H9 (cell line): ENCODE results near the gene ENDOV. TPM values are rescaled to one million over a fixed set of nuclear protein-coding genes. Genes with fewer than 3 reads are reported as not detected.

ENCODE experiments used
- DNase-seq: peaks from one replicate; pipeline ENCODE4 v3.0.0-alpha.2; 2017
- H2AFZ ChIP-seq: one replicate; pipeline ENCODE4 v1.6.1; 2013; ENCODE audit warnings: mild to moderate bottlenecking, low read length, control low read depth, moderate library complexity
- H2AK5ac ChIP-seq: 2 replicates; pipeline ENCODE4 v1.6.1; 2013; ENCODE audit warnings: low read length, control low read depth, mixed read lengths; ENCODE audit not compliant: insufficient read length
- H2BK120ac ChIP-seq: one replicate; pipeline ENCODE4 v1.6.1; 2013; ENCODE audit warnings: low read depth, mild to moderate bottlenecking, low read length, control low read depth, inconsistent platforms; ENCODE audit not compliant: poor library complexity, severe bottlenecking
- H2BK12ac ChIP-seq: 2 replicates; pipeline ENCODE4 v1.6.1; 2013; ENCODE audit warnings: low read length, control low read depth, mixed read lengths, low read depth; ENCODE audit not compliant: insufficient read length
- H2BK15ac ChIP-seq: 2 replicates; pipeline ENCODE4 v1.6.1; 2013; ENCODE audit warnings: low read depth, low read length, control low read depth
- H2BK20ac ChIP-seq: one replicate; pipeline ENCODE4 v1.6.1; 2013; ENCODE audit warnings: low read depth, mild to moderate bottlenecking, low read length, control low read depth, inconsistent platforms; ENCODE audit not compliant: poor library complexity, severe bottlenecking
- H2BK5ac ChIP-seq: 2 replicates; pipeline ENCODE4 v1.6.1; 2013; ENCODE audit warnings: low read length, control low read depth, mixed read lengths; ENCODE audit not compliant: insufficient read length
- H3K14ac ChIP-seq: 2 replicates; pipeline ENCODE4 v1.6.1; 2013; ENCODE audit warnings: low read length, control low read depth; ENCODE audit not compliant: insufficient read depth
- H3K18ac ChIP-seq: 2 replicates; pipeline ENCODE4 v1.6.1; 2013; ENCODE audit warnings: low read depth, mild to moderate bottlenecking, mixed read lengths, low read length, control low read depth; ENCODE audit not compliant: insufficient read length
- H3K23ac ChIP-seq: 2 replicates; pipeline ENCODE4 v1.6.1; 2013; ENCODE audit warnings: low read length, control low read depth, mixed read lengths, low read depth; ENCODE audit not compliant: insufficient read length
- H3K23me2 ChIP-seq: 2 replicates; pipeline ENCODE4 v1.6.1; 2013; ENCODE audit warnings: low read depth, mild to moderate bottlenecking, mixed read lengths, low read length, control low read depth; ENCODE audit not compliant: insufficient read length, poor library complexity, severe bottlenecking
- H3K27ac ChIP-seq: 2 replicates; pipeline ENCODE4 v1.5.1; 2013; ENCODE audit warnings: low read length, control low read depth, mixed read lengths, low read depth; ENCODE audit not compliant: insufficient read length
- H3K27me3 ChIP-seq: 2 replicates; pipeline ENCODE4 v1.6.1; 2013; ENCODE audit warnings: low read length, control low read depth, inconsistent platforms; ENCODE audit not compliant: insufficient read depth
- H3K4ac ChIP-seq: 2 replicates; pipeline ENCODE4 v1.6.1; 2013; ENCODE audit warnings: low read depth, mild to moderate bottlenecking, control low read depth, inconsistent platforms, low read length, moderate library complexity
- H3K4me1 ChIP-seq: 2 replicates; pipeline ENCODE4 v1.6.1; 2013; ENCODE audit warnings: low read length, control low read depth, inconsistent platforms; ENCODE audit not compliant: insufficient read depth
- H3K4me2 ChIP-seq: 2 replicates; pipeline ENCODE4 v1.6.1; 2013; ENCODE audit warnings: low read length, control low read depth, mixed read lengths; ENCODE audit not compliant: insufficient read length, insufficient read depth
- H3K56ac ChIP-seq: 2 replicates; pipeline ENCODE4 v1.6.1; 2013; ENCODE audit warnings: low read depth, mild to moderate bottlenecking, mixed read lengths, low read length, control low read depth; ENCODE audit not compliant: insufficient read length
- H3K79me1 ChIP-seq: 2 replicates; pipeline ENCODE4 v1.6.1; 2013; ENCODE audit warnings: low read depth, mild to moderate bottlenecking, moderate library complexity, low read length, control low read depth, inconsistent platforms; ENCODE audit not compliant: insufficient read depth, poor library complexity, severe bottlenecking
- H3K79me2 ChIP-seq: 2 replicates; pipeline ENCODE4 v1.6.1; 2013; ENCODE audit warnings: low read length, control low read depth, inconsistent platforms; ENCODE audit not compliant: insufficient read depth
- H3K9ac ChIP-seq: 2 replicates; pipeline ENCODE4 v1.6.1; 2013; ENCODE audit warnings: low read length, control low read depth, mixed read lengths; ENCODE audit not compliant: insufficient read length; ENCODE audit errors: extremely low read depth
- H3K9me3 ChIP-seq: one replicate; pipeline ENCODE4 v1.6.1; 2013; ENCODE audit warnings: low read depth, low read length, inconsistent platforms; ENCODE audit not compliant: control insufficient read depth
- H3T11ph ChIP-seq: one replicate; pipeline ENCODE4 v1.6.1; 2013; ENCODE audit warnings: mild to moderate bottlenecking, low read length, control low read depth, inconsistent platforms
- H4K20me1 ChIP-seq: one replicate; pipeline ENCODE4 v1.6.1; 2013; ENCODE audit not compliant: control insufficient read depth, insufficient read length, insufficient read depth
- H4K5ac ChIP-seq: 2 replicates; pipeline ENCODE4 v1.6.1; 2013; ENCODE audit warnings: low read depth, mild to moderate bottlenecking, mixed read lengths, low read length, control low read depth; ENCODE audit not compliant: insufficient read length
- H4K8ac ChIP-seq: replicated peaks from 2 replicates; pipeline ENCODE4 v1.6.1; 2013; ENCODE audit warnings: low read length, control low read depth, mixed read lengths, low read depth; ENCODE audit not compliant: insufficient read length
- H4K91ac ChIP-seq: 2 replicates; pipeline ENCODE4 v1.6.1; 2013; ENCODE audit warnings: low read depth, mild to moderate bottlenecking, moderate library complexity, mixed read lengths, low read length, control low read depth; ENCODE audit not compliant: insufficient read length
- H3K27ac Mint-ChIP-seq, 3 experiments: 2 replicates in 2 of 3; 3 replicates in 1 of 3; pipeline ENCODE4 v1.8.0; 2020 to 2021; ENCODE audit warnings: mixed read lengths in 3 of 3, mild to moderate bottlenecking in 1 of 3, moderate library complexity in 1 of 3
- H3K27me3 Mint-ChIP-seq: 2 replicates; pipeline ENCODE4 v1.8.0; 2021; ENCODE audit warnings: low read depth, mild to moderate bottlenecking, moderate library complexity, mixed read lengths
- H3K36me3 Mint-ChIP-seq, 3 experiments: 2 replicates in 2 of 3; 3 replicates in 1 of 3; pipeline ENCODE4 v1.8.0; 2020 to 2021; ENCODE audit warnings: low read depth in 3 of 3, mixed read lengths in 3 of 3; ENCODE audit not compliant: insufficient read depth in 1 of 3
- H3K4me1 Mint-ChIP-seq, 2 experiments: 2 replicates each; pipeline ENCODE4 v1.8.0; 2020; ENCODE audit warnings: mixed read lengths in 2 of 2
- H3K4me3 Mint-ChIP-seq, 2 experiments: 2 replicates in 1 of 2; 3 replicates in 1 of 2; pipeline ENCODE4 v1.8.0; 2020 to 2021; ENCODE audit warnings: mild to moderate bottlenecking in 2 of 2, mixed read lengths in 2 of 2, moderate library complexity in 1 of 2
- H3K9me3 Mint-ChIP-seq, 2 experiments: 2 replicates in 1 of 2; 3 replicates in 1 of 2; pipeline ENCODE4 v1.8.0; 2020; ENCODE audit warnings: mild to moderate bottlenecking in 2 of 2, mixed read lengths in 2 of 2, moderate library complexity in 1 of 2
- CTCF ChIP-seq: fragments of 200-600 bp; sonication (generic); conservative IDR thresholded peaks from 3 replicates; pipeline ENCODE4 v1.8.0; 2021; ENCODE audit warnings: antibody characterized with exemption, mild to moderate bottlenecking
- WGBS: extraction: QIAGEN DNeasy Blood & Tissue Kit; methylation state at CpG from one replicate; pipeline ENCODE4 v1.1.7; 2013; ENCODE audit warnings: missing lambda C conversion rate, low lambda C conversion rate, mixed read lengths; ENCODE audit not compliant: insufficient read length; ENCODE audit errors: extremely low coverage; 5-methylcytosine and 5-hydroxymethylcytosine counted together
- total RNA-seq: library from RNA; stranded (reverse); gene quantifications from 2 replicates; pipeline ENCODE4 v1.2.1, GENCODE V29; 2021

Gene ENDOV
- total RNA-seq, 1 experiment from 2014 or later, result 17.1 TPM

DNA sequence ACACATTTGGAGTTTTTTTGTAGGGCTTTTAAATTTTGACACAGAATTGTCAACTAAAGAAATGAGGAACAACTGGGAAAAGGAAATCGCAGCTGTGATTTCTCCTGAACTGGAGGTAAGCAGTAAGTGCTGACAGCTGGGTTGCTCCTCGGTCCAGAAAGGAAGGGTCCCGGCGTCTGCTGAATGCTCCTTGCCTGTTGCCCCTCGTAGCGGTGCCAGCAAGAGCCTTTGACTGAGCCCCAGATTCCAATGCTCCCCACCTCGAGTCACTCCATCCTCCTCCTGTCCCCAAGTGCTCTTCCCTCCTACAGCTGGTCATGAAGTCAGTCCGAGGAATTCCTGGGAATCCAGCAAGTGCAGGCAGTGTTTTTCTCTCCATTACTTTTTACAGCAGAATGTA, 32.0 kb upstream of the ENDOV start:
- Mint-ChIP-seq H3K4me3 (no peak overlapping the region), H3K27me3 (no peaks in the 10 kb centered on the region), H3K27ac (no peak overlapping the region; a peak in 1 of 7 replicates), H3K36me3 (peaks cover 11 to 76% (median 65%) of the 10 kb centered on the region in 3 experiments; a peak in 6 of 7 replicates), H3K9me3 (no peaks in the 10 kb centered on the region), H3K4me1 (peaks cover 0 to 6% of the 10 kb centered on the region in 2 experiments; a peak in 1 of 4 replicates)
- H3K4ac ChIP-seq, result no peak overlapping the region
- H2BK15ac ChIP-seq, result no peak overlapping the region
- no peaks in the 10 kb centered on the region for H3K79me2 ChIP-seq
- no peaks in the 10 kb centered on the region for H3K23me2 ChIP-seq
- no peak overlapping the region for H3K27ac ChIP-seq
- H3K4me1 ChIP-seq, result no peaks in the 10 kb centered on the region
- no peak overlapping the region for H3K14ac ChIP-seq
- H4K20me1 ChIP-seq, result no peaks in the 10 kb centered on the region
- TF ChIP-seq CTCF, result no peak
- H3K4me2 ChIP-seq, result no peak overlapping the region
- no peak overlapping the region for H4K5ac ChIP-seq
- H4K91ac ChIP-seq, result no peak overlapping the region
- no peaks in the 10 kb centered on the region for H3K27me3 ChIP-seq
- no peak overlapping the region for H3T11ph ChIP-seq
- no peaks in the 10 kb centered on the region for H3K79me1 ChIP-seq
- no peak for DNase-seq
- no peak overlapping the region for H2BK120ac ChIP-seq
- H3K56ac ChIP-seq, result no peak overlapping the region
- no peak overlapping the region for H3K18ac ChIP-seq
- no peak overlapping the region for H2BK12ac ChIP-seq
- no peak overlapping the region for H2BK20ac ChIP-seq
- no peak overlapping the region for H2AK5ac ChIP-seq
- no peak overlapping the region for H2AFZ ChIP-seq
- H4K8ac ChIP-seq, result no peak overlapping the region
- no peak overlapping the region for H3K9ac ChIP-seq
- H2BK5ac ChIP-seq, result no peak overlapping the region
- no peak overlapping the region for H3K23ac ChIP-seq
- no peaks in the 10 kb centered on the region for H3K9me3 ChIP-seq
- WGBS, result no CpG with 5 or more reads among the region's 8 CpGs
